DMS153 (cell line): ENCODE results near the gene NTF3.

ENCODE experiments used
- DNase-seq: peaks from one replicate; lab custom pipeline; 2025; lab: John Stamatoyannopoulos, UW

NTF3 gene

GRCh38 chr12:5430641-5431603, 986 bp upstream of the NTF3 start:
- no peak for DNase-seq

- no peak for DNase-seq
Measured at GRCh38 chr12:5433081-5433844, 1.4 kb downstream of the NTF3 start.

GRCh38 chr12:5433845-5434646, 2.1 kb downstream of the NTF3 start:
- no peak for DNase-seq

- no peak for DNase-seq
Measured at GRCh38 chr12:5434647-5435560, 3.0 kb downstream of the NTF3 start.

- no peak for DNase-seq
Measured at GRCh38 chr12:5437182-5437583, 5.3 kb downstream of the NTF3 start.

GRCh38 chr12:5437589-5437988, 5.7 kb downstream of the NTF3 start:
- no peak for DNase-seq

- no peak for DNase-seq
Measured at GRCh38 chr12:5438671-5439200, 6.8 kb downstream of the NTF3 start.

- peak; percentile 16 for DNase-seq
Measured at GRCh38 chr12:5439371-5439771, 7.5 kb downstream of the NTF3 start.

- DNase-seq = no peak
Measured at GRCh38 chr12:5439788-5440300, 7.9 kb downstream of the NTF3 start.

GRCh38 chr12:5440978-5441377, 9.1 kb downstream of the NTF3 start:
- DNase-seq = no peak

GRCh38 chr12:5441497-5442236, 9.8 kb downstream of the NTF3 start:
- no peak for DNase-seq

- peak; percentile 71 for DNase-seq
Measured at GRCh38 chr12:5442251-5443006, 10.5 kb downstream of the NTF3 start.

- DNase-seq = no peak
Measured at GRCh38 chr12:5444520-5444919, 12.6 kb downstream of the NTF3 start.

- DNase-seq = no peak
Measured at GRCh38 chr12:5447320-5447719, 15.4 kb downstream of the NTF3 start.

GRCh38 chr12:5451251-5451650, 19.3 kb downstream of the NTF3 start:
- DNase-seq = no peak

GRCh38 chr12:5452569-5452968, 20.7 kb downstream of the NTF3 start:
- DNase-seq = no peak

GRCh38 chr12:5453466-5453865, 21.6 kb downstream of the NTF3 start:
- no peak for DNase-seq

GRCh38 chr12:5455045-5455444, 23.1 kb downstream of the NTF3 start:
- DNase-seq = no peak

GRCh38 chr12:5456030-5456429, 24.1 kb downstream of the NTF3 start:
- DNase-seq = no peak
